Measurements from ENCODE around the gene SV2B.
"Not testable (repeated sequence)": the region's sequence is repeated elsewhere in the genome, so short reads cannot be mapped to it uniquely, and the experiment has no call there.

Gene SV2B

GRCh38 chr15:91335702-91336101, 235.6 kb downstream of the SV2B start:
- DNase-seq = no peak

- DNase-seq = no peak
These were observed 236.6 kb downstream of the SV2B start for GRCh38 chr15:91336687-91337086.

GRCh38 chr15:91338766-91339165, 238.7 kb downstream of the SV2B start:
- no peak for DNase-seq

- DNase-seq = no peak
These were observed 242.0 kb downstream of the SV2B start for GRCh38 chr15:91342097-91342496.

- DNase-seq = not testable (repeated sequence)
These were observed 244.9 kb downstream of the SV2B start for GRCh38 chr15:91344912-91345311.

GRCh38 chr15:91345736-91346135, 245.7 kb downstream of the SV2B start:
- no peak for DNase-seq

- DNase-seq = no peak
These were observed 246.2 kb downstream of the SV2B start for GRCh38 chr15:91346259-91346658.

- no peak for DNase-seq
These were observed 248.9 kb downstream of the SV2B start for GRCh38 chr15:91348752-91349500.

Data from stimulated activated CD4-positive, alpha-beta T cell treated with anti-CD3 and anti-CD28 coated beads, Interleukin-4, amount 100 ng/mL, for 4 hours (primary cell).